Retinal pigment epithelial cell (primary cell): Measurements from ENCODE around the gene IGLON5.

Experiments used
- DNase-seq: peaks from one replicate; pipeline ENCODE4 v3.0.0-alpha.2; 2010; ENCODE audit warnings: low read depth
- H3K4me3 ChIP-seq: 2 replicates; pipeline ENCODE4 v1.5.1; 2011; ENCODE audit warnings: mild to moderate bottlenecking, low read length, control low read depth, moderate library complexity
- CTCF ChIP-seq: conservative IDR thresholded peaks from 2 replicates; pipeline ENCODE4 v1.5.1; 2011; ENCODE audit warnings: low read depth, low read length, control low read depth, inconsistent platforms

Gene IGLON5

GRCh38 chr19:51324167-51324481 lies 12.7 kb downstream of the IGLON5 start:
- DNase-seq, result no peak
- H3K4me3 ChIP-seq, result no peak overlapping the region
- TF ChIP-seq CTCF, result no peak

GRCh38 chr19:51325161-51325976 lies 13.9 kb downstream of the IGLON5 start:
- H3K4me3 ChIP-seq, result no peak overlapping the region
- DNase-seq, result no peak
- no peak for TF ChIP-seq CTCF

GRCh38 chr19:51326216-51327065 lies 15.0 kb downstream of the IGLON5 start:
- no peak for TF ChIP-seq CTCF
- DNase-seq, result no peak
- H3K4me3 ChIP-seq, result no peak overlapping the region

- peak; percentile 13 for TF ChIP-seq CTCF
- no peak for DNase-seq
- peak overlapping the region; percentile 10 for H3K4me3 ChIP-seq
Observed at GRCh38 chr19:51327066-51328001, 15.9 kb downstream of the IGLON5 start.

- H3K4me3 ChIP-seq, result no peak overlapping the region
- no peak for TF ChIP-seq CTCF
- DNase-seq, result no peak
Observed at GRCh38 chr19:51329411-51329810, 18.0 kb downstream of the IGLON5 start.

GRCh38 chr19:51330366-51330765 lies 18.9 kb downstream of the IGLON5 start:
- no peak overlapping the region for H3K4me3 ChIP-seq
- no peak for TF ChIP-seq CTCF
- DNase-seq, result no peak
